HG03378 (cell line): ENCODE results near the gene CCDC85C.

Experiments
- ATAC-seq: cut with Tn5 transposase; IDR thresholded peaks from one replicate; pipeline ENCODE4 v1.9.1; 2021; ENCODE audit warnings: mild to moderate bottlenecking, moderate library complexity; ENCODE audit not compliant: unreplicated experiment

Gene CCDC85C

DNA sequence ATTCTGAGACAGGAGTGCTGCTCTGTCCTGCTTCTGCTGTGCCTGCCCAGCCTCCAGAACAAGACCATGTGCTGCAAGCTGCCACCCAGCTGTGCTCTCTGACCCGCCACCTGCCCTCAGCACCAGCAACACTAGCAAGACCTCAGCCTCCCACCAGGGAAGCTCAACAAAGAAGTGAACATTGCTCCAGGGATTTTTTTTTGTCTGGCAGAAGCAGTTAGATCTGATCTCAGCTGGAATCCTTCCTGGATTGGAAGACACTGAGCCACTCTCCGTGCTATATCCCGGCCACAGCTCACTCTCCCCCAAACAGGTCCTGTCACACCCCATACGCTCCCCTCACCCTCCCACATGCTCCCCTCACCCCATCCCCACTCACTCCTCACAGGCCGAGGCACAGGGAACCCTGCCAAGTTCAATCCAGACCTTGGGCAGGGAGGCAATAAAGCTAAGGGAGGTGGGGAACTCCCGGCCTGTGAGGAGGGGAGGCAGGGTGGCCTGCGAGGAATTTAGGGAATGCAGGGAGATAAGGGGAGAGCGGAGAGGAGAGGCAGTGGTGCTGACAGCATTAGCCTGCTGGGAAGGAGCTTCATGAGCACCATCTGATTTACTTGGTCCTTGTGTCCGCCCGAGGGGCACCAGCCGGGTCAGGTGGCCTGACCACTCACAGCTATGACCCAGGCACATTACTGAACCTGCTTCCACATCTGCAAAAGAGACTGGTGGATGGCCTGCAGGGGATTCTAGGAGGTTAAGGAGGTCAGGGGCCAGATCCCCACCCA is 29.7 kb downstream of the CCDC85C start:
- no peak for ATAC-seq

GRCh38 chr14:99573436-99574098 is 30.4 kb downstream of the CCDC85C start:
- no peak for ATAC-seq

DNA sequence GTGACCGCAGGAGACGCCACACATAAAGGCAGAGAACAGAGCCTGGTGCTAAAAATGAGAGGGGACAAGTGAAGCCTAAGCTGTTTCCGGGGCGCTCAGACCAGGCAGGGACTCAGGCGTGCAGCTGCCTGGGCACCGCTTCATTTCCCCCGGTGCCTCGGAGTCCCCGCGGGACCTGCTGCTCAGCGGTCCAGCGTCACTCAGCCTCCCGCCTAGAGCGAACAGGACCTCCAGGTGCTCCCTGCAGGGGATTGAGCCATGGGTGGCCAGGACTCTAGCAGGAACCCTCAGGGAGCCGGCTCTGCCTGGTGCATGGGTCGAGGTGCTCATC is 31.0 kb downstream of the CCDC85C start:
- no peak for ATAC-seq

GRCh38 chr14:99572173-99572999 is 31.6 kb downstream of the CCDC85C start:
- no peak for ATAC-seq

- no peak for ATAC-seq
These were observed 32.6 kb downstream of the CCDC85C start for GRCh38 chr14:99571303-99571986.

DNA sequence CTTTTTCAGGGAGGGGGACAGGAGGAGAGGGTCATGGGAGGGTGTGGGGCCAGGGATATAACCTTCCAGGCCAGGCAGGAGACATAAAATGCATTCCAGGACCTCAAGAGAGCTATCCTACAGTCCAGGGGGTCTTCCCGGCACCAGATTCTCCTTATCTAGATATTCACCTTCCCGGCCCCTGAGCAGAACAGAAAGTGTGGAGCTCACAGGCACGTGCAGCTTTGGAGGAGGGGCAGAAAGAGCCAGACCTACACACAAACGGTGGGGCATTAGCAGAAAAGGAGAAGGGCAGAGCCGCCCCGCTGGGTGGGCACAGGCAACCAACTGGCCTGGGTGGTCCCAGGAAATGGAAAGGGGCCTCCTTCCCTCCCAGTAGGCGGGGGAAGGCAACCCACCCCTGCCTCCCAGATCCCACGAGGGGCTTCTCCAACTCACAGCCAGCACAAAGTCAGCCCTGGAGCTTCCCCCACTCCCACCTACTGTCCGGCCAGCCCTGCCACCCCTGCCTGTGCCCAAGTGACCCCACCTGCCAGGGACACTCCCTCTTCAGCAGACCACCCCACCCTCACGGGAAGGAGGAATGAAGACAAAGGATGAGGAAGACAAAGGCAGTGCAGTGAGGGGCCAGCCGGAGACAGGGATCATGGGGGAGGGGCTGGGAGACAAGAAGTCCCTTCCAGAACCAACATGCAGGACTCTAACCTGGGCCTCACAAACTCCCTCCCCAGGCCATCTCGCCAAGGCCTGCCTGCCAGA is 33.3 kb downstream of the CCDC85C start:
- ATAC-seq = no peak

GRCh38 chr14:99569725-99570543 is 34.1 kb downstream of the CCDC85C start:
- ATAC-seq = no peak

- no peak for ATAC-seq
These were observed 35.1 kb downstream of the CCDC85C start for GRCh38 chr14:99568567-99569560.

DNA sequence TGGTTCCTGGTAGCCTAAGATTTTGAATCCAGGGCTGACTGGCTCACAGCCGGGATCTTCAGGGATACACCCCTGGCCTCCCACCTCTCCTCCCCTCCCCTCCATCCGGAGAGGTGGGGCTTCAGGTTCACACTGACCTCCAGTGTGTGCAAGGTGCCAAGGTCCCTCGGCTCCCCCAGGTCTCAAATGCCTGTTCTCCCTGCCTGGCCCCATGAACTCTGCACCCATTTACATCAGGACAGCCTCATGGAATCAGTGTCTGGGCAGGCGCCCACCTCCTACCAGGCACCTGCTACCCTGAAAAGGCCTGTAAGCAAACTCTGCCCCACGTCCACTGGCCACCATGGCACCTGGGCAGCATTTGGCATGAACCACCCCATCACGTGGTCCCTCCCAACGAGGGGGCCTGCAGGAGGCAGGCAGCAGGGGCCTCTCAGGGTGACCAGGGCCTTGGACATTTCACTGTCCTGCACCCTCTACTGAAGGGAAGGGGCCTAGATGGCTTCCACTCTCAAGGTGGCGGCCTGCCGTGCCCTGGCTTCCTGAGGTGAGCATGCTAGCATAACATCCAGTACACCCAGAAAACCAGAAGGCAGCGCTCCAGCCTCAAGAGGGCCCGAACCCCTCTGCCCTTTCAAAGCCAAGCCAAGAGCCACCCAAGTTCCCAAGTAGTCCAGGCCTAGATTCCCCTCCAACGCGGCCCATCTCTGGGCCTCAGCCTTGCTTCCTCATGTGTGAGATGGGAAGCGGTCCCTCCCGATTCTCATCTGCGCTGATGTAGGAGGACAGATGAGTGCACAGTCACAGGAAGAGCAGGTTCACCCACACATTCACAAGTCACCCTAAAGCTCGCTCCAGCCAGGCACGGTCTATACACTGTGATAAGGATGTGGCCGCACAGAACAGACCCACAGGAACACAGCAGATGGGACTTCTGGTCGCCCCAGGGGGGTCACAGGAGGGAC is 37.3 kb downstream of the CCDC85C start:
- ATAC-seq = no peak

GRCh38 chr14:99566009-99566389 is 38.0 kb downstream of the CCDC85C start:
- ATAC-seq = no peak

DNA sequence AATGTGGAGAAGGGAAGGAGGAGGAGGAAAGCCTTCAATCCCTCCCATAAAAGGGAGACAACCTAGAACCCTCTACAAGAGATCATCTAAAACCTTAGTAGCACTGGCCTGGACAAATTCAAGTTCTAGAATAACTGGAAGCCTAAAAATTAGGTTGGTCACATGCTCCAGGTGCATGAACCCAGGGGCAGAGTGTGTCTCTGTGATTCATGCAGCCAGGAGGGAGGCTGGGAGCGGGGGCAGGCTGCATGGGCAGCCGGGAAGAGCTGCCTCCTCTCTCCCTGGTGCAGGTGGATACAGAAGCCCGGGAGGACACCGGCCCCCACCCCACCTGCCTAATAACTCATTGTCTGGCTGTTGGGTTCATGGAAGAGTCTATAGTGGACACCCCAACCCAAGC is 38.6 kb downstream of the CCDC85C start:
- no peak for ATAC-seq

- ATAC-seq = no peak
These were observed 39.1 kb downstream of the CCDC85C start for GRCh38 chr14:99564926-99565259.

GRCh38 chr14:99564256-99564925 is 39.6 kb downstream of the CCDC85C start:
- no peak for ATAC-seq

- ATAC-seq = no peak
These were observed 40.3 kb downstream of the CCDC85C start for GRCh38 chr14:99563749-99564129.

- no peak for ATAC-seq
These were observed 40.9 kb downstream of the CCDC85C start for GRCh38 chr14:99562856-99563748.

GRCh38 chr14:99561864-99562263 is 42.1 kb downstream of the CCDC85C start:
- no peak for ATAC-seq
